Smooth muscle cell (in vitro differentiated cells): Measurements from ENCODE around the gene KCND2. TPM values are rescaled to one million over a fixed set of nuclear protein-coding genes. Genes with fewer than 3 reads are reported as not detected.

ENCODE experiments used
- DNase-seq: peaks from one replicate; lab custom pipeline; 2025; ENCODE audit not compliant: unreplicated experiment; lab: John Stamatoyannopoulos, UW
- H2AFZ ChIP-seq: fragments of 200-600 bp; sonication (generic); 2 replicates; pipeline ENCODE4 v1.6.0; 2016; ENCODE audit warnings: antibody characterized with exemption, low read depth, mild to moderate bottlenecking
- H3F3A ChIP-seq: fragments of 200-600 bp; sonication (generic); 2 replicates; pipeline ENCODE4 v1.6.0; 2017; ENCODE audit warnings: antibody characterized with exemption, low read depth
- H3K27ac ChIP-seq: fragments of 200-600 bp; sonication (generic); 2 replicates; pipeline ENCODE4 v1.5.1; 2016; ENCODE audit warnings: low read depth, mild to moderate bottlenecking
- H3K27me3 ChIP-seq: fragments of 200-600 bp; sonication (generic); 2 replicates; pipeline ENCODE4 v1.6.1; 2016; ENCODE audit warnings: low read depth, mild to moderate bottlenecking
- H3K36me3 ChIP-seq: fragments of 200-600 bp; sonication (generic); 2 replicates; pipeline ENCODE4 v1.5.1; 2016; ENCODE audit warnings: low read depth
- H3K4me1 ChIP-seq: fragments of 200-600 bp; sonication (generic); 2 replicates; pipeline ENCODE4 v1.5.1; 2016; ENCODE audit warnings: low read depth
- H3K4me2 ChIP-seq: fragments of 200-600 bp; sonication (generic); 2 replicates; pipeline ENCODE4 v1.6.0; 2016; ENCODE audit warnings: mild to moderate bottlenecking
- H3K4me3 ChIP-seq: fragments of 200-600 bp; sonication (generic); 2 replicates; pipeline ENCODE4 v1.5.1; 2016; ENCODE audit warnings: mild to moderate bottlenecking
- H3K79me2 ChIP-seq: fragments of 200-600 bp; sonication (generic); 2 replicates; pipeline ENCODE4 v1.6.0; 2016; ENCODE audit warnings: low read depth, mild to moderate bottlenecking
- H3K9ac ChIP-seq: fragments of 200-600 bp; sonication (generic); 2 replicates; pipeline ENCODE4 v1.6.0; 2016; ENCODE audit warnings: low read depth
- H3K9me3 ChIP-seq: fragments of 200-600 bp; sonication (generic); replicated peaks from 2 replicates; pipeline ENCODE4 v1.5.1; 2016; ENCODE audit warnings: low read depth
- H4K20me1 ChIP-seq: fragments of 200-600 bp; sonication (generic); 2 replicates; pipeline ENCODE4 v1.6.0; 2016; ENCODE audit warnings: low read depth
- WGBS: methylation state at CpG from one replicate; pipeline ENCODE4 v1.1.7; 2016; ENCODE audit warnings: low lambda C conversion rate; 5-methylcytosine and 5-hydroxymethylcytosine counted together
- polyA plus RNA-seq: library from polyadenylated mRNA; unstranded; fragments of >200 nt; fragmentation: Nextera tagmentation; extraction: Ambion mirVana; gene quantifications from 2 replicates; pipeline ENCODE4 v1.2.1, GENCODE V29; 2016
- total RNA-seq: library from RNA; depleted of rRNA; stranded (reverse); fragments of >200 nt; gene quantifications from 2 replicates; pipeline ENCODE4 v1.2.3, GENCODE V29; 2014
- TF ChIP-seq, protein P1 (sequence below): fragments of 200-600 bp; sonication (generic); IDR thresholded peaks from 2 replicates; pipeline ENCODE4 v1.5.1; 2017; ENCODE audit warnings: borderline replicate concordance, mild to moderate bottlenecking, antibody characterized with exemption; ENCODE audit not compliant: insufficient read depth, poor library complexity, severe bottlenecking

Gene KCND2
- total and polyA plus RNA-seq, 2 experiments from 2014 or later: 1.6 to 2.9 TPM

DNA sequence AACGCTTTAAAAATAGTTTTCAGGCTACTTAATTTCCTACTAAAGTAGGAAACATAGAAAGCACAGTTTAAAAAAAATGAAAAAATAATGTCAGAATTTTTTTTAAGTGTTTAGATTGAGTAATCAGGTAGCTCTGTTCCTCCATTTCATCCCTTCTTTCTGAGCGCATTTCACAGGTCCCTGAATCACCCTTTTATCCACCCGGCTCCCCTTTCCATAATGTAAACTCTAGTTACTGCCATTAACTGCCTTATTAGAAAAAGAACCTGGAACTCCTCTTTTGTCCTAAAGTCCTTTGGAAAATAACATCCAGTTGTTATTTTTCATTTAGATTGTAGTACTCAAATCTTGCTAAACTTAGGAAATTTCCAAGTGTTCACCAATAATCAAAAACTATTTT, 5.8 kb downstream of the KCND2 start:
- H3K4me3 ChIP-seq: no peak overlapping the region
- no peak overlapping the region for H3K9ac ChIP-seq
- DNase-seq: no peak
- H4K20me1 ChIP-seq: no peaks in the 10 kb centered on the region
- no peaks in the 10 kb centered on the region for H3K36me3 ChIP-seq
- H3K4me1 ChIP-seq: no peaks in the 10 kb centered on the region
- H3K27me3 ChIP-seq: no peaks in the 10 kb centered on the region
- no peaks in the 10 kb centered on the region for H3K79me2 ChIP-seq
- no peak overlapping the region for H2AFZ ChIP-seq
- no peaks in the 10 kb centered on the region for H3F3A ChIP-seq
- TF ChIP-seq, protein P1, sequence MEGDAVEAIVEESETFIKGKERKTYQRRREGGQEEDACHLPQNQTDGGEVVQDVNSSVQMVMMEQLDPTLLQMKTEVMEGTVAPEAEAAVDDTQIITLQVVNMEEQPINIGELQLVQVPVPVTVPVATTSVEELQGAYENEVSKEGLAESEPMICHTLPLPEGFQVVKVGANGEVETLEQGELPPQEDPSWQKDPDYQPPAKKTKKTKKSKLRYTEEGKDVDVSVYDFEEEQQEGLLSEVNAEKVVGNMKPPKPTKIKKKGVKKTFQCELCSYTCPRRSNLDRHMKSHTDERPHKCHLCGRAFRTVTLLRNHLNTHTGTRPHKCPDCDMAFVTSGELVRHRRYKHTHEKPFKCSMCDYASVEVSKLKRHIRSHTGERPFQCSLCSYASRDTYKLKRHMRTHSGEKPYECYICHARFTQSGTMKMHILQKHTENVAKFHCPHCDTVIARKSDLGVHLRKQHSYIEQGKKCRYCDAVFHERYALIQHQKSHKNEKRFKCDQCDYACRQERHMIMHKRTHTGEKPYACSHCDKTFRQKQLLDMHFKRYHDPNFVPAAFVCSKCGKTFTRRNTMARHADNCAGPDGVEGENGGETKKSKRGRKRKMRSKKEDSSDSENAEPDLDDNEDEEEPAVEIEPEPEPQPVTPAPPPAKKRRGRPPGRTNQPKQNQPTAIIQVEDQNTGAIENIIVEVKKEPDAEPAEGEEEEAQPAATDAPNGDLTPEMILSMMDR: no peak
- no peak overlapping the region for H3K4me2 ChIP-seq
- H3K27ac ChIP-seq: no peak overlapping the region
- 89% methylated on average over 3 of the region's 3 CpGs for WGBS
- no peaks in the 10 kb centered on the region for H3K9me3 ChIP-seq

DNA sequence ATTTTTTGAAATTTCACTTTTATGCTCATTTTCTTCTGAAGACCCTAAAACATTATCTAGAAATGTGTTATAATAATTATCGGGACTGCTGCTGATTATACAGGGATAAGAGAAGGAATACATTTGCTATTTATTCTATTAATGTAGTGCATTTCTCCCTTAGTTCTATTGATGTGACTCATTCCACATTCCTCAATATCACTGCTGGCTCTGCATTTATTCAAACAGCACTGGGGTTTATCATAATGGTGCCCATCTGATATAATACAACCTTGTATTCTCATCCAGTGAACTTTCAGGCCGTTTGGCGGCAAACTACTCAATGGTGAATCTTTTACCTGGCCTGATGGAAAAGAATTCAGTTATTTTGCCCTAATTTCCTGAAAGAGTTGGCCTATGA, 7.8 kb downstream of the KCND2 start:
- Histone ChIP-seq H4K20me1 (no peaks in the 10 kb centered on the region), H3K9ac (no peak overlapping the region), H3K9me3 (no peaks in the 10 kb centered on the region), H3K27me3 (no peaks in the 10 kb centered on the region), H3K4me1 (no peaks in the 10 kb centered on the region), H3K4me3 (no peak overlapping the region), H3K36me3 (no peaks in the 10 kb centered on the region), H3F3A (no peaks in the 10 kb centered on the region), H3K4me2 (no peak overlapping the region), H3K79me2 (no peaks in the 10 kb centered on the region), H3K27ac (no peak overlapping the region), H2AFZ (no peak overlapping the region)
- TF ChIP-seq, protein P1: no peak
- no peak for DNase-seq
- 96% methylated on average over 3 of the region's 3 CpGs for WGBS

DNA sequence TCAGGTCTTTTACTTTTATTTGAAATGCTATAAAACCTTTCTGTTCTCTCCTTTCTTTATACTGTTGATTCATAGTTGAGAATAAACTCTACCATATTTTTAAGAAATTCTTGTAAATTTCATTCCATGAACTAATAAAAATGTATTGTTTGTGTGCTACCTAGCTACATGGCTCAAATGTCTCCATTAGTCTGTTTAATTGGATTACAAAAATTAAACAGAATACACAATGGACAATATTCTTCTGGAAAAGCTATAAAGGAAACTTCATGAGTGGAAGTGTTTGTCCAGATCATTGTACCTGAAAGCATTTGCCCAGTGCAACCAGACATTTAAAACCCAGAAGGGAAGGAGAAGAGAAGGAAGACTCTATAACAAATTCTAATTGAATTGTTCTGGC, 20.1 kb downstream of the KCND2 start:
- H3K36me3 ChIP-seq: no peaks in the 10 kb centered on the region
- no peaks in the 10 kb centered on the region for H3K9me3 ChIP-seq
- TF ChIP-seq, protein P1: no peak
- H4K20me1 ChIP-seq: no peaks in the 10 kb centered on the region
- no peak for DNase-seq
- no peak overlapping the region for H3K9ac ChIP-seq
- H3K4me2 ChIP-seq: no peak overlapping the region
- H3F3A ChIP-seq: no peaks in the 10 kb centered on the region
- H3K27ac ChIP-seq: no peak overlapping the region
- no peak overlapping the region for H3K4me3 ChIP-seq
- no peaks in the 10 kb centered on the region for H3K4me1 ChIP-seq
- H2AFZ ChIP-seq: no peak overlapping the region
- no peaks in the 10 kb centered on the region for H3K27me3 ChIP-seq
- no peaks in the 10 kb centered on the region for H3K79me2 ChIP-seq

DNA sequence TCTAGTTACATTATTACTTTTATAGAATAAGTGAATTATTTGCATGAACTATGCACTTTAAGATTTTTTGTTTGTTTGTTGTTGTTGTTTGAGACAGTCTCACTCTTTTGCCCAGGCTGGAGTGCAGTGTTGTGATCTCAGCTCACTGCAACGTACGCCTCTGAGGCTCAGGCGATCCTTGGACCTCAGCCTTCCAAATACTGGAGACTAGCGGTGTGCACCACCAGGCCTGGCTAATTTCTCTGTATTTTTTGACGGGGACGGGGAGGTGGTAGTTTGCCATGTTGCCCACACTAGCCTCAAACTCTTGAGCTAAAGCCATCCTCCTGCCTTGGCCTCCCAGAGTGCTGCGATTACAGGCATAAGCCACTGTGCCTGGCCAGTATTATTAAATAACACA, 29.2 kb downstream of the KCND2 start:
- Histone ChIP-seq H3K27me3 (no peaks in the 10 kb centered on the region), H4K20me1 (no peaks in the 10 kb centered on the region), H3K4me1 (no peaks in the 10 kb centered on the region), H3K9me3 (no peaks in the 10 kb centered on the region), H3K4me2 (no peak overlapping the region), H3K27ac (no peak overlapping the region), H3K9ac (no peak overlapping the region), H3K36me3 (no peaks in the 10 kb centered on the region), H3F3A (no peaks in the 10 kb centered on the region), H3K79me2 (no peaks in the 10 kb centered on the region), H3K4me3 (no peak overlapping the region), H2AFZ (no peak overlapping the region)
- 94% methylated on average over 7 of the region's 7 CpGs for WGBS
- DNase-seq: no peak
- TF ChIP-seq, protein P1: no peak
